ENCODE results near the gene SCN1A. TPM values are rescaled to one million over a fixed set of nuclear protein-coding genes. Genes with fewer than 3 reads are reported as not detected.

SCN1A gene
- total RNA-seq, 4 donors from 2014 or later = under 0.01 TPM; not detected in 3

DNA sequence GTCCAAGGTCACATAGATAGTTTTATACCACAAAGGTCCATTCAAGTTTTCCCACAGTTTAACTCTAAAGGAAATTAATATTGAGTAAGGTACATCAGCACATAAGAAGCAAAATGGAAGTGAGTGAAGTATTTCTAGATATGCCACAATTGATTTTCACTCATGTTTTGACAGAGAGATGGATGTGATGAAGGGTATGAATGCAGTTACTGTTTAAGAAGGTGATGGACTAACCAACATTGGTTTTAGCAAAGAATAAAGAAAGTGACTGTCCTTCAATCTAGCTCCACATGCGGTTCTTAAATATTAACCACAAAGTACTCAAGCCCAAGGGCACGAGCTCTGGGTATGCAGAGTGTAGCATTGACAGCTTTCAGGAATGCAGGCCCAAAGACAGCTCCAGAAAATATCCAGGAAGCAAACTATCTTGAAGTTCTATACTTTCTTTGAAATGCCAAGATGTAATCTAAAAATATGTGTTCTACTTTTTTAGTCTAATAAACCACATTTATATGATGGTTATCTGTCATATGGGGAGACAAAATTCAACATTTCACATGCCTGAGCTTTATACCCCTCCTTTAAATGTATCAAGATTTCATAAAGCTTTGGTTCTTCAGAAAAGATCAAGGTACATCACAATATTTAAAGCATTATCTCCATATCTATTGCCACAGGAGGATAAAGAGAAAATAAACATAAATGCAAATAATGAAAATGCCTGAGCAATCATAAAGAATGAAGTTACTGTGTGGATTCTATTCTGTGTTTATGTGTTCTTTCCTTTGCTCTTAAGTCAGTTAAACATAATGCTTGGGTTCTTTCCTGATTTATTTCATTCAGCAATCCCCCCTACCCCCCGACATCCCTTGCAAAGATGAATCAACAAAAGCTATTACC lies 6.7 kb upstream of the SCN1A start:
- Histone ChIP-seq H3K9me3 (no peaks in the 10 kb centered on the region), H3K27ac (replicated peaks in 1 of 4) (no peak overlapping the region), H3K36me3 (no peaks in the 10 kb centered on the region), H3K27me3 (peaks cover 0 to 12% (median 1%) of the 10 kb centered on the region in 4 donors), H3K4me1 (no peaks in the 10 kb centered on the region), H3K4me3 (no peak overlapping the region)
- 87% methylated on average over 3 of the region's 3 CpGs for WGBS
- DNase-seq (ENCODE audit: extremely low spot score) = no peak
- intact Hi-C loops (cut with DNase I) = no loop called here
- TF ChIP-seq POLR2AphosphoS5 (IDR thresholded peaks at IDR 0.05) = no peak
- TF ChIP-seq, protein P1, sequence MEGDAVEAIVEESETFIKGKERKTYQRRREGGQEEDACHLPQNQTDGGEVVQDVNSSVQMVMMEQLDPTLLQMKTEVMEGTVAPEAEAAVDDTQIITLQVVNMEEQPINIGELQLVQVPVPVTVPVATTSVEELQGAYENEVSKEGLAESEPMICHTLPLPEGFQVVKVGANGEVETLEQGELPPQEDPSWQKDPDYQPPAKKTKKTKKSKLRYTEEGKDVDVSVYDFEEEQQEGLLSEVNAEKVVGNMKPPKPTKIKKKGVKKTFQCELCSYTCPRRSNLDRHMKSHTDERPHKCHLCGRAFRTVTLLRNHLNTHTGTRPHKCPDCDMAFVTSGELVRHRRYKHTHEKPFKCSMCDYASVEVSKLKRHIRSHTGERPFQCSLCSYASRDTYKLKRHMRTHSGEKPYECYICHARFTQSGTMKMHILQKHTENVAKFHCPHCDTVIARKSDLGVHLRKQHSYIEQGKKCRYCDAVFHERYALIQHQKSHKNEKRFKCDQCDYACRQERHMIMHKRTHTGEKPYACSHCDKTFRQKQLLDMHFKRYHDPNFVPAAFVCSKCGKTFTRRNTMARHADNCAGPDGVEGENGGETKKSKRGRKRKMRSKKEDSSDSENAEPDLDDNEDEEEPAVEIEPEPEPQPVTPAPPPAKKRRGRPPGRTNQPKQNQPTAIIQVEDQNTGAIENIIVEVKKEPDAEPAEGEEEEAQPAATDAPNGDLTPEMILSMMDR (IDR thresholded peaks at IDR 0.05) = no peak
- no peak for TF ChIP-seq POLR2A (IDR thresholded peaks at IDR 0.05; ENCODE audit: low read depth)
- no peak for TF ChIP-seq EP300 (IDR thresholded peaks at IDR 0.05)

DNA sequence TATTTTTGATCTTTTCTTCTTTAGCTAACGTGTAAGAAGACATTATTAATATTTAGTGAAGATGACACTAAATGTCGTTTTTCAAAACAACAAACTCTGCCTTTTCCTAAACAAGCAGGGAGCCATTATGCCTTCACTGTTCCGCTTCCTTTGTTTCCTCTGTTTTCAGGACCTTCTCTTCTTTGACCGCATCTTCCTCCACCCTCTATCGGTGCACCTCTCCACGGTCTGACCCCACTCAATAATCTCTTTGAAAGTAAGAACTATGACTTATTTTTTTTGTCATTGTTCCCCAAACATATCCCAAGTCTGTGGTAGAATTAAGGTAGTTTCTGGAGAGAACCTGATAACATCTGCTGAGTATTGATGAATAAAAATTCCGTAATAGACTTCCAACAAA lies 5.8 kb upstream of the SCN1A start:
- H3K4me1 ChIP-seq = no peaks in the 10 kb centered on the region
- H3K27ac ChIP-seq (replicated peaks in 1 of 4) = no peak overlapping the region
- WGBS = 71% methylated on average over 7 of the region's 7 CpGs
- no peak overlapping the region for H3K4me3 ChIP-seq
- no peak for TF ChIP-seq POLR2A (IDR thresholded peaks at IDR 0.05; ENCODE audit: low read depth)
- no peak for TF ChIP-seq EP300 (IDR thresholded peaks at IDR 0.05)
- TF ChIP-seq POLR2AphosphoS5 (IDR thresholded peaks at IDR 0.05) = no peak
- no peaks in the 10 kb centered on the region for H3K9me3 ChIP-seq
- DNase-seq (ENCODE audit: extremely low spot score) = no peak
- H3K27me3 ChIP-seq = peaks cover 0 to 12% (median 1%) of the 10 kb centered on the region in 4 donors
- intact Hi-C loops (cut with DNase I) = no loop called here
- H3K36me3 ChIP-seq = no peaks in the 10 kb centered on the region

DNA sequence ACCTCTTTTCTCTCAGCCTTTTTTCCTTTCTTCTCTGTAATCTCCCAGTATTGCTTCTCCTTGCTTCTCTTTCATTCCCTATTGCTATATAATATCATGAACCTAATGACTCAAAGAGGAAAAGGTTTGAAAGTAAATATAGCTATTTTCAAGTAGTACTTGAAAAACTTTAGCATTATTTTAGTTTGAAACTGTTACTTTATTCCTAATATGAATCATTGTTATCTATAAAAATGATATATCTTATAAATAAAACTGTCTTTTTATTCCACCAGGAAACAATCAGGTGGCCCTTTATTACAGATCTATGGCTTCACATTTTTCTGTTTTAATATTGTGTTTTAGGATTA lies 311 bp upstream of the SCN1A start:
- Histone ChIP-seq H3K4me1 (peaks cover 0 to 7% (median 4%) of the 10 kb centered on the region in 4 donors), H3K27ac (replicated peaks in 1 of 4) (no peak overlapping the region), H3K27me3 (peaks cover 0 to 16% (median 0%) of the 10 kb centered on the region in 4 donors), H3K4me3 (no peak overlapping the region), H3K36me3 (no peaks in the 10 kb centered on the region), H3K9me3 (no peaks in the 10 kb centered on the region)
- TF ChIP-seq POLR2AphosphoS5 (IDR thresholded peaks at IDR 0.05) (no peak), POLR2A (IDR thresholded peaks at IDR 0.05; ENCODE audit: low read depth) (no peak), EP300 (IDR thresholded peaks at IDR 0.05) (no peak)
- TF ChIP-seq, protein P1 (IDR thresholded peaks at IDR 0.05) = no peak
- intact Hi-C loops (cut with DNase I) = loop anchor here (1.0 to 5.0 kb wide), 2 partner anchors 71 to 175 kb away; partner anchors contain the start of gene TTC21B
- no peak for DNase-seq (ENCODE audit: extremely low spot score)

DNA sequence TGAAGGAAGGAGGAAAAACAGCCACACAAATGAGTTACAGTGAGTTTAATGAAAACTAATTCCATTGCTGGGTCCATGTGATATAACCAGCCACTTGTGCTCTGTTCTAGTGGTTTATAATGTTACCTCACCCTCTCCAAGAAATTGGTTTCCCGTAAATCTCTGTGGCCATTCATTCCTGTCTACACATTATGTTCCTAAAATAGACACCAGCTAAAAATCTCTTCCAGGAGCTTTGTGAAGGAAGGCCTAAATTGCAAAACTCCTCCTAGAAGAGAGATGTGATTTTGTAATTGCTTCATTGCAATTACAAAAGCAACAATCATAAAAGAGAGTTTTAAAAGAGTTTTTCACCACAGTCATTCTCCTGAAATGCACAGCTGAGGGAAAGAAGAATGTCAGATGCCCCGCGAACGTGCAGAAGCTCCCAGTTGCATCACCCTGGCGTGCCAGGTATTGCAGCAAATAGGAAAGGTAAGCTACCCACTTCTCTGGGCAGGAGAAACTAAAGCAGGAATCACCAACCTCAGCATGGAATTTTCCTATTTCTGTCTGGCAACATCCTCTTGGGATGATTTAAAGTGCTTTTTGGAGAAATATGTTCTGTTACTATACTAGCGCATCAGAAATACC lies 1.7 kb downstream of the SCN1A start:
- intact Hi-C loops (cut with DNase I) = loop anchor here (5.0 kb wide), 1 partner anchor 69 kb away; no protein-coding TSS in a partner anchor
- TF ChIP-seq POLR2A (IDR thresholded peaks at IDR 0.05; ENCODE audit: low read depth) (no peak), EP300 (IDR thresholded peaks at IDR 0.05) (no peak), POLR2AphosphoS5 (IDR thresholded peaks at IDR 0.05) (no peak)
- TF ChIP-seq, protein P1 (IDR thresholded peaks at IDR 0.05) = no peak
- H3K4me1 ChIP-seq = peaks cover 0 to 7% (median 4%) of the 10 kb centered on the region in 4 donors
- no peak for DNase-seq (ENCODE audit: extremely low spot score)
- H3K36me3 ChIP-seq = no peaks in the 10 kb centered on the region
- H3K9me3 ChIP-seq = no peaks in the 10 kb centered on the region
- H3K27ac ChIP-seq (replicated peaks in 1 of 4) = no peak overlapping the region
- H3K27me3 ChIP-seq = peaks cover 0 to 14% (median 0%) of the 10 kb centered on the region in 4 donors
- H3K4me3 ChIP-seq = no peak overlapping the region
- WGBS = 89% methylated on average over 6 of the region's 6 CpGs

DNA sequence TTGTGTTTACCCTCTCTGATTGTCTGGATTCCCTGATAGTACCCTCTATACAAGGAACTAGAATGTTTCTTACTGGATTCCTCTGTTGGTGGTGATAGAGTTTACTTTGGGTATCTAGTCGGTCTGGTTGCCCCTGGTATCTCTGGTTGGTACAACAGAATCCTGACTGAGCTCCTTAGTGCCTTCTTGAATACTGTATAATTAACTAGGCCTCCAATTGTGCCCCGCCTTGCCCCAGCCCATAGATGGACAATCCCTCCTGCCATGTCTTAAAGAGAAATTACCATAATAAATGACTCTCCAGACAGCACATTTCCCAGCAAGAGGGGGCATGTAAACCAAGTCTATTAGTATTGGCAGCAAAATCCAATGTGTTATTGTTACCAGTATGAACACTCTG lies 2.3 kb downstream of the SCN1A start:
- no peaks in the 10 kb centered on the region for H3K9me3 ChIP-seq
- no peak overlapping the region for H3K27ac ChIP-seq (replicated peaks in 1 of 4)
- no peak overlapping the region for H3K4me3 ChIP-seq
- H3K27me3 ChIP-seq = peaks cover 0 to 12% (median 0%) of the 10 kb centered on the region in 4 donors
- WGBS = 85% methylated on average over 2 of the region's 2 CpGs
- DNase-seq (ENCODE audit: extremely low spot score) = no peak
- intact Hi-C loops (cut with DNase I) = loop anchor here (5.0 kb wide), 1 partner anchor 68 kb away; no protein-coding TSS in a partner anchor
- TF ChIP-seq EP300 (IDR thresholded peaks at IDR 0.05) (no peak), POLR2A (IDR thresholded peaks at IDR 0.05; ENCODE audit: low read depth) (no peak), POLR2AphosphoS5 (IDR thresholded peaks at IDR 0.05) (no peak)
- TF ChIP-seq, protein P1 (IDR thresholded peaks at IDR 0.05) = no peak
- peaks cover 0 to 7% (median 4%) of the 10 kb centered on the region in 4 donors for H3K4me1 ChIP-seq
- H3K36me3 ChIP-seq = no peaks in the 10 kb centered on the region

All from esophagus muscularis mucosa (tissue), 4 donors.